Mucosa of gallbladder (tissue), 1 donor: Measurements from ENCODE around the gene ZC3H10. TPM values are rescaled to one million over a fixed set of nuclear protein-coding genes. Genes with fewer than 3 reads are reported as not detected.

Experiments
- total RNA-seq: library from RNA; stranded (reverse); gene quantifications from one replicate; pipeline ENCODE4 v1.2.1, GENCODE V29; 2021
- donor health status: DM: no; HTN: no; CAD: no.

Gene ZC3H10
- total RNA-seq, 1 donor from 2014 or later = 5.4 TPM

Other genes with a start within 250 kb of the ZC3H10 start
- gene PYM1, start 190.4 kb upstream of the ZC3H10 start, total RNA-seq = 25.1 TPM
- gene DGKA, start 187.1 kb upstream of the ZC3H10 start, total RNA-seq = 50.5 TPM
- gene PMEL, start 152.2 kb upstream of the ZC3H10 start, total RNA-seq = 2.9 TPM
- 28.0 TPM for gene CDK2, start 151.4 kb upstream of the ZC3H10 start, total RNA-seq
- gene RAB5B, start 144.2 kb upstream of the ZC3H10 start, total RNA-seq = 182 TPM
- gene SUOX, start 121.0 kb upstream of the ZC3H10 start, total RNA-seq = 49.0 TPM
- 8.2 TPM for gene IKZF4, start 97.2 kb upstream of the ZC3H10 start, total RNA-seq
- gene RPS26, start 76.3 kb upstream of the ZC3H10 start, total RNA-seq = 34.0 TPM
- gene ERBB3, start 38.1 kb upstream of the ZC3H10 start, total RNA-seq = 228 TPM
- gene PA2G4, start 13.7 kb upstream of the ZC3H10 start, total RNA-seq = 64.9 TPM
- gene RPL41, start 1.6 kb upstream of the ZC3H10 start, total RNA-seq = 2,534 TPM
- gene ESYT1, start 10.0 kb downstream of the ZC3H10 start, total RNA-seq = 111 TPM
- 53.7 TPM for gene MYL6B, start 34.3 kb downstream of the ZC3H10 start, total RNA-seq
- 1,918 TPM for gene MYL6, start 40.1 kb downstream of the ZC3H10 start, total RNA-seq
- 115 TPM for gene SMARCC2, start 71.2 kb downstream of the ZC3H10 start, total RNA-seq
- 57.2 TPM for gene RNF41, start 103.7 kb downstream of the ZC3H10 start, total RNA-seq
- 39.2 TPM for gene NABP2, start 106.1 kb downstream of the ZC3H10 start, total RNA-seq
- 49.9 TPM for gene SLC39A5, start 111.8 kb downstream of the ZC3H10 start, total RNA-seq
- gene ANKRD52, start 140.1 kb downstream of the ZC3H10 start, total RNA-seq = 64.6 TPM
- gene COQ10A, start 148.7 kb downstream of the ZC3H10 start, total RNA-seq = 10.7 TPM
- gene CS, start 182.1 kb downstream of the ZC3H10 start, total RNA-seq = 156 TPM
- gene CNPY2, start 197.7 kb downstream of the ZC3H10 start, total RNA-seq = 140 TPM
- 114 TPM for gene PAN2, start 215.7 kb downstream of the ZC3H10 start, total RNA-seq
- gene IL23A, start 220.6 kb downstream of the ZC3H10 start, total RNA-seq = 0.49 TPM
- 125 TPM for gene STAT2, start 241.8 kb downstream of the ZC3H10 start, total RNA-seq
- gene APOF, start 244.6 kb downstream of the ZC3H10 start, total RNA-seq = 0.20 TPM